GM21723 (cell line): Measurements from ENCODE around the gene SMCR8.
"Not testable (repeated sequence)": the region's sequence is repeated elsewhere in the genome, so short reads cannot be mapped to it uniquely, and the experiment has no call there.

ENCODE experiments used
- ATAC-seq: cut with Tn5 transposase; IDR thresholded peaks from one replicate; pipeline ENCODE4 v1.9.1; 2021; ENCODE audit warnings: mild to moderate bottlenecking, moderate library complexity; ENCODE audit not compliant: unreplicated experiment

SMCR8 gene

GRCh38 chr17:18318117-18318516 is 3.0 kb downstream of the SMCR8 start:
- ATAC-seq = no peak

- no peak for ATAC-seq
Observed at GRCh38 chr17:18318771-18319450, 3.8 kb downstream of the SMCR8 start.

- ATAC-seq = no peak
Observed at GRCh38 chr17:18319604-18320256, 4.6 kb downstream of the SMCR8 start.

GRCh38 chr17:18320301-18320700 is 5.2 kb downstream of the SMCR8 start:
- ATAC-seq = no peak

GRCh38 chr17:18321309-18321708 is 6.2 kb downstream of the SMCR8 start:
- ATAC-seq = no peak

- no peak for ATAC-seq
Observed at GRCh38 chr17:18322522-18322921, 7.4 kb downstream of the SMCR8 start.

GRCh38 chr17:18323007-18323406 is 7.9 kb downstream of the SMCR8 start:
- no peak for ATAC-seq

GRCh38 chr17:18323507-18324139 is 8.5 kb downstream of the SMCR8 start:
- ATAC-seq = no peak

GRCh38 chr17:18324140-18325050 is 9.3 kb downstream of the SMCR8 start:
- no peak for ATAC-seq

- ATAC-seq = no peak
Observed at GRCh38 chr17:18326039-18326438, 10.9 kb downstream of the SMCR8 start.

- ATAC-seq = no peak
Observed at GRCh38 chr17:18326572-18326971, 11.5 kb downstream of the SMCR8 start.

GRCh38 chr17:18327093-18327492 is 12.0 kb downstream of the SMCR8 start:
- ATAC-seq = no peak

GRCh38 chr17:18327556-18327955 is 12.5 kb downstream of the SMCR8 start:
- no peak for ATAC-seq

GRCh38 chr17:18328643-18329204 is 13.6 kb downstream of the SMCR8 start:
- ATAC-seq = no peak

GRCh38 chr17:18331879-18332278 is 16.8 kb downstream of the SMCR8 start:
- no peak for ATAC-seq

- ATAC-seq = no peak
Observed at GRCh38 chr17:18332909-18333489, 17.9 kb downstream of the SMCR8 start.

GRCh38 chr17:18338158-18338557 is 23.1 kb downstream of the SMCR8 start:
- ATAC-seq = not testable (repeated sequence)

GRCh38 chr17:18339933-18340332 is 24.8 kb downstream of the SMCR8 start:
- no peak for ATAC-seq

- no peak for ATAC-seq
Observed at GRCh38 chr17:18344021-18344420, 28.9 kb downstream of the SMCR8 start.

- ATAC-seq = no peak
Observed at GRCh38 chr17:18353541-18353940, 38.4 kb downstream of the SMCR8 start.
